ENCODE results near the gene ATP1A3. TPM values are rescaled to one million over a fixed set of nuclear protein-coding genes. Genes with fewer than 3 reads are reported as not detected.
"Not testable (repeated sequence)": the region's sequence is repeated elsewhere in the genome, so short reads cannot be mapped to it uniquely, and the experiment has no call there.

ATP1A3 gene
- total RNA-seq: 375 TPM
- long read RNA-seq, transcript ATP1A3-208 (23 exons, 3,628 nt): minor isoform, 7 of 408 reads
- long read RNA-seq, transcript ATP1A3-215 (23 exons, 3,551 nt): major isoform, 255 of 408 reads
- long read RNA-seq, partial matches to known transcripts: 118 of 408 reads
- long read RNA-seq, other reads (novel, unspliced or antisense): 23 of 408 reads

- Histone ChIP-seq H3K36me3 (no peaks in the 10 kb centered on the region), H3K4me1 (peaks cover 41% of the 10 kb centered on the region), H3K27me3 (ENCODE audit: low read depth) (peaks cover 79% of the 10 kb centered on the region), H3K9me3 (replicated peaks) (no peaks in the 10 kb centered on the region), H3K4me3 (peak within 1 kb of the TSS; percentile 79), H3K27ac (replicated peaks) (peak within 1 kb of the TSS; percentile 96)
- DNase-seq: peak; percentile 67
- TF ChIP-seq, protein P1, sequence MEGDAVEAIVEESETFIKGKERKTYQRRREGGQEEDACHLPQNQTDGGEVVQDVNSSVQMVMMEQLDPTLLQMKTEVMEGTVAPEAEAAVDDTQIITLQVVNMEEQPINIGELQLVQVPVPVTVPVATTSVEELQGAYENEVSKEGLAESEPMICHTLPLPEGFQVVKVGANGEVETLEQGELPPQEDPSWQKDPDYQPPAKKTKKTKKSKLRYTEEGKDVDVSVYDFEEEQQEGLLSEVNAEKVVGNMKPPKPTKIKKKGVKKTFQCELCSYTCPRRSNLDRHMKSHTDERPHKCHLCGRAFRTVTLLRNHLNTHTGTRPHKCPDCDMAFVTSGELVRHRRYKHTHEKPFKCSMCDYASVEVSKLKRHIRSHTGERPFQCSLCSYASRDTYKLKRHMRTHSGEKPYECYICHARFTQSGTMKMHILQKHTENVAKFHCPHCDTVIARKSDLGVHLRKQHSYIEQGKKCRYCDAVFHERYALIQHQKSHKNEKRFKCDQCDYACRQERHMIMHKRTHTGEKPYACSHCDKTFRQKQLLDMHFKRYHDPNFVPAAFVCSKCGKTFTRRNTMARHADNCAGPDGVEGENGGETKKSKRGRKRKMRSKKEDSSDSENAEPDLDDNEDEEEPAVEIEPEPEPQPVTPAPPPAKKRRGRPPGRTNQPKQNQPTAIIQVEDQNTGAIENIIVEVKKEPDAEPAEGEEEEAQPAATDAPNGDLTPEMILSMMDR (IDR thresholded peaks at IDR 0.05; ENCODE audit: borderline replicate concordance): no peak
- intact Hi-C loops (cut with micrococcal nuclease): no loop called here
Observed at GRCh38 chr19:41993612-41994483, at the start of gene ATP1A3. Gene ATP1A3, minus strand, starts transcription at chr19:41994230. Its CDS starts 154 bp downstream, at chr19:41994076.

- intact Hi-C loops (cut with micrococcal nuclease): no loop called here
- TF ChIP-seq, protein P1 (IDR thresholded peaks at IDR 0.05; ENCODE audit: borderline replicate concordance): no peak
- Histone ChIP-seq H3K27ac (replicated peaks) (peak overlapping the region; percentile 93), H3K9me3 (replicated peaks) (no peaks in the 10 kb centered on the region), H3K4me3 (no peak overlapping the region), H3K27me3 (ENCODE audit: low read depth) (no peaks in the 10 kb centered on the region), H3K36me3 (no peaks in the 10 kb centered on the region), H3K4me1 (peaks cover 33% of the 10 kb centered on the region)
- DNase-seq: no peak
Observed at GRCh38 chr19:42042455-42043170, 48.6 kb upstream of the ATP1A3 start.

GRCh38 chr19:42040491-42040890, 46.5 kb upstream of the ATP1A3 start:
- DNase-seq; H3K27me3 ChIP-seq (ENCODE audit: low read depth); H3K36me3 ChIP-seq; H3K9me3 ChIP-seq (replicated peaks); H3K4me3 ChIP-seq; intact Hi-C loops (cut with micrococcal nuclease): not testable (repeated sequence)
- Histone ChIP-seq H3K27ac (replicated peaks) (peak overlapping the region; percentile 93), H3K4me1 (peaks cover 38% of the 10 kb centered on the region)

DNA sequence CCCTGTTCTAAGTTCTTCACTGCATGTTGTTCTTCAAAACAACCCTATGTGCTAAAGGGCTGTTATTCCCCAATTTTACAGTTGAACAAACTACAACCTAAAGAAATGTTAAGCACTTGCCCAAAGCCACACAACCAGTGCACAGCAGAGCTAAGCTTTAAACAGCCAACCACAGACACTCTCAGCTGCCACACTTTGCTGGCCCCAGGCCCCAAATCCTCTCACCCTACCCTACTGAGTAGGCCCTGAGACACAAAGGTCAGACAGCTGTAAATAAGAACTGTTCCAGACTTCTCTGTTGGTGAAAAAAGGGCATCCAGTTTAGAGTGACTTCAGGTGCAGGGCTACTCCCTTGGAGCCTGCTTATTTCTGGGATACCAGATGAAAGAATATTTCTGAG, 46.0 kb upstream of the ATP1A3 start:
- H3K27me3 ChIP-seq (ENCODE audit: low read depth): no peaks in the 10 kb centered on the region
- H3K36me3 ChIP-seq: no peaks in the 10 kb centered on the region
- H3K4me1 ChIP-seq: peaks cover 39% of the 10 kb centered on the region
- H3K4me3 ChIP-seq: no peak overlapping the region
- DNase-seq: no peak
- H3K27ac ChIP-seq (replicated peaks): peak overlapping the region; percentile 93
- H3K9me3 ChIP-seq (replicated peaks): no peaks in the 10 kb centered on the region
- TF ChIP-seq, protein P1 (IDR thresholded peaks at IDR 0.05; ENCODE audit: borderline replicate concordance): no peak
- intact Hi-C loops (cut with micrococcal nuclease): no loop called here

DNA sequence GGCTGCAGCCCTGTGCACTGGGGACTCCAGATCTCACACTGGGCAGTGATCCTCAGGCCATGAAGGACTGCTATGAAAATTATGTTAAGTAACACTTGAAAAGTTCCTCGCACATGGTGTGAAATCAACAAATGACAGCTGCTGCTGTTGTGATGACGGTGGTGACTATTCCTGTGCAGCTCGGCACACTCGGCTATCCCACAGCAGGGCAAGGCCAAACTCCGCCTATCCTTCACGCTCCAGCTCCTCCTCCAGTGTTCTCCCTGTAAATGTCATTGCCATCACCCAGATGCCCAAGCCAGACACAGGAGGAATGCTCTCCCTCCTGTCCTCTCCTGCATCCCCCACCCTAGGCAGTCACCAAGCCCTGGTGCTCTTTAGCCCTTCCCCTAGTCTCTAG, 44.6 kb upstream of the ATP1A3 start:
- Histone ChIP-seq H3K4me1 (peaks cover 42% of the 10 kb centered on the region), H3K27ac (replicated peaks) (peak overlapping the region; percentile 93), H3K36me3 (no peaks in the 10 kb centered on the region), H3K9me3 (replicated peaks) (no peaks in the 10 kb centered on the region), H3K27me3 (ENCODE audit: low read depth) (no peaks in the 10 kb centered on the region), H3K4me3 (no peak overlapping the region)
- DNase-seq: peak; percentile 73
- intact Hi-C loops (cut with micrococcal nuclease): no loop called here
- TF ChIP-seq, protein P1 (IDR thresholded peaks at IDR 0.05; ENCODE audit: borderline replicate concordance): no peak
